HepG2 (cell line): ENCODE results near the gene POLR3E. TPM values are rescaled to one million over a fixed set of nuclear protein-coding genes. Genes with fewer than 3 reads are reported as not detected.

Source experiments
- ATAC-seq: fragments of 200-7000 bp; cut with Tn5 transposase; 3 replicates; pipeline ENCODE4 v1.9.1; 2020; ENCODE audit warnings: mild to moderate bottlenecking, moderate library complexity
- BruUV-seq: library from RNA; stranded (reverse); fragments of 400-500 nt; replicated peaks from 2 replicates; lab custom pipeline; 2021; lab: Mats Ljungman, UMichigan
- CTCF ChIA-PET: fragments of 300-600 bp; formaldehyde crosslinking; extraction: SDS; loops from one replicate; lab custom pipeline; 2021; ENCODE audit warnings: low total read pairs, inconsistent platforms, low intra/inter-chr PET ratio; lab: Yijun Ruan, JAX
- POLR2A ChIA-PET: fragments of 350-600 bp; sonication (Branson Sonifier 250); formaldehyde crosslinking; loops from one replicate; lab custom pipeline; 2020; ENCODE audit warnings: antibody characterized with exemption, inconsistent platforms; lab: Yijun Ruan, JAX
- DNase-seq: peaks from one replicate; pipeline ENCODE4 v3.0.0-alpha.2; 2015; ENCODE audit warnings: low spot score
- FAIRE-seq: peaks from 3 replicates; lab custom pipeline; 2011; peaks lifted over from hg19 to GRCh38; lab: Jason Lieb, UNC
- H2AFZ ChIP-seq: one replicate; pipeline ENCODE4 v1.6.1; 2011; ENCODE audit warnings: low read length, inconsistent platforms
- H3K27ac ChIP-seq: fragments of 300-600 bp; 3 replicates; pipeline ENCODE4 v1.8.0; 2011; ENCODE audit warnings: mixed run types, mild to moderate bottlenecking, mixed read lengths, low read length, inconsistent platforms; ENCODE audit not compliant: insufficient read depth; ENCODE audit errors: extremely low read length
- H3K27me3 ChIP-seq, 2 experiments: fragments of 200-600 bp in 1 of 2; 2 replicates in 1 of 2; 3 replicates in 1 of 2; pipeline versions ENCODE4 v1.6.0 to v1.8.0; 2011; ENCODE audit warnings: low read length in 2 of 2, mild to moderate bottlenecking in 2 of 2, moderate library complexity in 2 of 2, inconsistent platforms in 1 of 2; ENCODE audit not compliant: insufficient read depth in 2 of 2, control insufficient read depth in 1 of 2
- H3K36me3 ChIP-seq, 2 experiments: fragments of 200-600 bp in 1 of 2; replicated peaks in 1 of 2; 2 replicates in 1 of 2; 3 replicates in 1 of 2; pipeline versions ENCODE4 v1.5.1 to v1.8.0; 2011; ENCODE audit warnings: low read length in 2 of 2, inconsistent platforms in 1 of 2; ENCODE audit not compliant: insufficient read depth in 2 of 2, control insufficient read depth in 1 of 2
- H3K4me1 ChIP-seq: 2 replicates; pipeline ENCODE4 v1.5.1; 2012; ENCODE audit warnings: low read length, inconsistent platforms; ENCODE audit not compliant: insufficient read depth
- H3K4me2 ChIP-seq: 2 replicates; pipeline ENCODE4 v1.6.0; 2011; ENCODE audit warnings: low read depth, low read length, inconsistent platforms
- H3K4me3 ChIP-seq, 3 experiments: fragments of 200-600 bp in 1 of 3; sonication (generic), shearing (Covaris generic) in 1 of 3; replicated peaks in 1 of 3; 2 replicates each; pipeline ENCODE4 v1.5.1; 2011 to 2016; ENCODE audit warnings: low read length in 3 of 3, inconsistent platforms in 2 of 3, low read depth in 2 of 3, mild to moderate bottlenecking in 2 of 3, control low read depth in 1 of 3, mixed read lengths in 1 of 3; ENCODE audit not compliant: insufficient read depth in 1 of 3
- H3K79me2 ChIP-seq: one replicate; pipeline ENCODE4 v1.6.1; 2011; ENCODE audit warnings: low read length, inconsistent platforms; ENCODE audit not compliant: insufficient read depth
- H3K9ac ChIP-seq: 2 replicates; pipeline ENCODE4 v1.6.0; 2011; ENCODE audit warnings: mild to moderate bottlenecking, low read depth, low read length, inconsistent platforms; ENCODE audit not compliant: insufficient read depth
- H3K9me3 ChIP-seq: 2 replicates; pipeline ENCODE4 v1.5.1; 2012; ENCODE audit warnings: mild to moderate bottlenecking, low read length
- H4K20me1 ChIP-seq: 2 replicates; pipeline ENCODE4 v1.6.0; 2011; ENCODE audit warnings: inconsistent platforms, mild to moderate bottlenecking, low read length, moderate library complexity; ENCODE audit not compliant: insufficient read depth
- CBX5 ChIP-seq: sonication (generic); formaldehyde crosslinking; IDR thresholded peaks from 2 replicates; pipeline ENCODE4 v1.4.0; 2020; ENCODE audit warnings: missing genetic modification reagents, borderline replicate concordance
- MATR3 ChIP-seq: sonication (generic); formaldehyde crosslinking; IDR thresholded peaks from 2 replicates; pipeline ENCODE4 v1.4.0; 2020; ENCODE audit warnings: missing genetic modification reagents
- NFIB ChIP-seq: sonication (generic); formaldehyde crosslinking; IDR thresholded peaks from 2 replicates; pipeline ENCODE4 v1.9.0; 2021; ENCODE audit warnings: missing genetic modification reagents, mild to moderate bottlenecking, borderline replicate concordance
- NFYB ChIP-seq: sonication (generic); formaldehyde crosslinking; IDR thresholded peaks from 2 replicates; pipeline ENCODE4 v1.4.0; 2020; ENCODE audit warnings: missing genetic modification reagents
- NFYC ChIP-seq: IDR thresholded peaks from 2 replicates; pipeline ENCODE4 v1.6.1; 2016; ENCODE audit warnings: missing genetic modification reagents, missing compliant biosample characterization
- ZMYM3 ChIP-seq: sonication (generic); formaldehyde crosslinking; IDR thresholded peaks from 2 replicates; pipeline ENCODE4 v1.5.1; 2020; ENCODE audit warnings: mild to moderate bottlenecking, missing genetic modification reagents
- ZNF777 ChIP-seq: sonication (generic); formaldehyde crosslinking; IDR thresholded peaks from 2 replicates; pipeline ENCODE4 v1.4.0; 2020; ENCODE audit warnings: missing genetic modification reagents
- WGBS: methylation state at CpG from one replicate; pipeline ENCODE4 v1.1.6; 2017; ENCODE audit warnings: low lambda C conversion rate; 5-methylcytosine and 5-hydroxymethylcytosine counted together
- in situ Hi-C: cut with HindIII; loops from 2 replicates; pipeline ENCODE4 v1.10.0; 2017; ENCODE audit warnings: low pct_unique_long_range_greater_than_20kb; ENCODE audit not compliant: extremely low pct_ligation_motif_present
- intact Hi-C: fragments of 100-400 bp; cut with micrococcal nuclease; formaldehyde crosslinking; loops from one replicate; pipeline ENCODE4 v1.10.0; 2022; ENCODE audit not compliant: unreplicated experiment
- polyA plus RNA-seq, 8 experiments: library from polyadenylated mRNA; depleted of rRNA in 3 of 8; stranded (reverse) in 7 of 8; unstranded in 1 of 8; fragments of >200 nt; fragmentation: Illumina TruSeq in 4 of 8; extraction: Trizol in 4 of 8; gene quantifications; 2 replicates each; pipeline versions ENCODE4 v1.2.1 to v1.2.3, GENCODE V29; 2011 to 2016; ENCODE audit warnings: low read depth in 4 of 8, missing spikeins in 1 of 8, mixed read lengths in 1 of 8; ENCODE audit not compliant: insufficient read depth in 1 of 8
- total RNA-seq, 5 experiments: library from RNA; depleted of rRNA; stranded (reverse); fragments of >200 nt; fragmentation: Illumina TruSeq; extraction: Trizol; gene quantifications; 2 replicates each; pipeline ENCODE4 v1.2.3, GENCODE V29; 2016; ENCODE audit warnings: low read depth in 1 of 5
- TF ChIP-seq, protein P1 (sequence below): sonication (generic); formaldehyde crosslinking; conservative IDR thresholded peaks from 2 replicates; pipeline ENCODE4 v1.4.0; 2020; ENCODE audit warnings: missing genetic modification reagents
- TF ChIP-seq, protein P2 (sequence below): sonication (generic); formaldehyde crosslinking; IDR thresholded peaks from 2 replicates; pipeline ENCODE4 v1.4.0; 2020; ENCODE audit warnings: missing genetic modification reagents

POLR3E gene
- total and polyA plus RNA-seq, 2 of the 13 experiments (the other 11 are each of a cell fraction or from before 2014, with no cell fraction given): 135 to 262 TPM

DNA sequence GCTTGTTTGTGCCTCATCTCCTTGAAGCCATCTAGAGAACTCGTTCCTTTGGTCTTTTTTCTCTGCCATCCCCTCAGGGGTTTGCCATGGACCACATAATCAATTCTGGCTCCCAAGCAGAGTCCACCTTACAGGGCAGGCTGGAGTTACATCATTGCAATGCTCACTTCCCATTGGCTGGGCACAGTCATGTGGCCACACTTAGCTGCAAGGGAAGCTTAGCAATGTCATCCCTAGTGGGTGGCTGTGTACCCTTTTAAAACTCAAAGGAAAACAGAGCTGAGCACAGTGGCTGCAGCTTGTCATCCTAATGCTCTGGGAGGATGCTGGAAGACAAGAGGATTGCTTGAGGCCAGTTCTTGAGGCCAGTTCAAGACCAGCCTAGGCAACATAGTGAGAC, 41.9 kb upstream of the POLR3E start:
- no peak for FAIRE-seq
- Histone ChIP-seq H3K9me3 (no peaks in the 10 kb centered on the region), H2AFZ (no peak overlapping the region), H3K4me1 (no peaks in the 10 kb centered on the region), H3K27ac (no peak overlapping the region), H4K20me1 (no peaks in the 10 kb centered on the region), H3K4me3 (no peak overlapping the region), H3K36me3 (peaks cover 50 to 81% of the 10 kb centered on the region in 2 experiments), H3K79me2 (no peaks in the 10 kb centered on the region), H3K4me2 (no peak overlapping the region), H3K9ac (no peak overlapping the region)
- in situ Hi-C loops: no loop called here
- no peak for ATAC-seq
- 100% methylated on average over 1 of the region's 1 CpG for WGBS
- BruUV-seq: no TSS peak
- intact Hi-C loops: no loop called here
- DNase-seq: no peak
- ChIA-PET POLR2A (no interaction called here), CTCF (no interaction called here)
- TF ChIP-seq NFYB (CRISPR knock-in tag): peak; percentile 41; the same call in 1 of the 2 replicates
- 0 out of 2 replicates have a peak, but pooled peaks have one; percentile 30 for TF ChIP-seq NFIB (CRISPR knock-in tag)
- TF ChIP-seq MATR3 (CRISPR knock-in tag): 0 out of 2 replicates have a peak, but pooled peaks have one; percentile 64
- TF ChIP-seq ZMYM3: no peak
- TF ChIP-seq CBX5 (CRISPR knock-in tag): 0 out of 2 replicates have a peak, but pooled peaks have one; percentile 47
- TF ChIP-seq NFYC: peak; percentile 70
- TF ChIP-seq, all 625 proteins: peak for 5
- H3K27me3 ChIP-seq: no peaks in the 10 kb centered on the region

DNA sequence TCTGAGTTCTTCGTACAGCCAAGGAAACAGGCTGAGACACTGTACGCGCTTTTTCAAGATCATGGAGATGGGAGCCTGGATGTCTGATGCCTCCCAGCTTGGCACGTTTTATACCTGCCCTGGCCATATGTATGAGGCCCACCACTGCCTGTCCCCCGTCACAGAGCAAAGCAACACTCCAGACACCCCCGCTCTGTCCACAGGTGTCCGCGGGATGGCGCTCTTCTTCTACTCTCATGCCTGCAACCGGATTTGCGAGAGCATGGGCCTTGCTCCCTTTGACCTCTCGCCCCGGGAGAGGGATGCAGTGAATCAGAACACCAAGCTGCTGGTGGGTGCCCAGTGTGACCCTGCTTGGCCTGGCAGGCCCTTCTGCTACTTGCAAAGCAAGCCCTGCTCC, 39.8 kb upstream of the POLR3E start:
- in situ Hi-C loops (no loop called here), intact Hi-C loops (no loop called here)
- Histone ChIP-seq H3K79me2 (no peaks in the 10 kb centered on the region), H3K36me3 (peaks cover 46 to 74% of the 10 kb centered on the region in 2 experiments), H3K4me1 (no peaks in the 10 kb centered on the region), H3K27me3 (no peaks in the 10 kb centered on the region), H3K27ac (no peak overlapping the region), H4K20me1 (no peaks in the 10 kb centered on the region), H3K4me2 (no peak overlapping the region), H3K9me3 (no peaks in the 10 kb centered on the region), H3K9ac (no peak overlapping the region), H3K4me3 (no peak overlapping the region), H2AFZ (no peak overlapping the region)
- TF ChIP-seq, protein P1, sequence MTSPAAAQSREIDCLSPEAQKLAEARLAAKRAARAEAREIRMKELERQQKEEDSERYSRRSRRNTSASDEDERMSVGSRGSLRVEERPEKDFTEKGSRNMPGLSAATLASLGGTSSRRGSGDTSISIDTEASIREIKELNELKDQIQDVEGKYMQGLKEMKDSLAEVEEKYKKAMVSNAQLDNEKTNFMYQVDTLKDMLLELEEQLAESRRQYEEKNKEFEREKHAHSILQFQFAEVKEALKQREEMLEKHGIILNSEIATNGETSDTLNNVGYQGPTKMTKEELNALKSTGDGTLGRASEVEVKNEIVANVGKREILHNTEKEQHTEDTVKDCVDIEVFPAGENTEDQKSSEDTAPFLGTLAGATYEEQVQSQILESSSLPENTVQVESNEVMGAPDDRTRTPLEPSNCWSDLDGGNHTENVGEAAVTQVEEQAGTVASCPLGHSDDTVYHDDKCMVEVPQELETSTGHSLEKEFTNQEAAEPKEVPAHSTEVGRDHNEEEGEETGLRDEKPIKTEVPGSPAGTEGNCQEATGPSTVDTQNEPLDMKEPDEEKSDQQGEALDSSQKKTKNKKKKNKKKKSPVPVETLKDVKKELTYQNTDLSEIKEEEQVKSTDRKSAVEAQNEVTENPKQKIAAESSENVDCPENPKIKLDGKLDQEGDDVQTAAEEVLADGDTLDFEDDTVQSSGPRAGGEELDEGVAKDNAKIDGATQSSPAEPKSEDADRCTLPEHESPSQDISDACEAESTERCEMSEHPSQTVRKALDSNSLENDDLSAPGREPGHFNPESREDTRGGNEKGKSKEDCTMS (CRISPR knock-in tag): no peak
- TF ChIP-seq ZNF777 (CRISPR knock-in tag): no peak
- TF ChIP-seq, protein P2, sequence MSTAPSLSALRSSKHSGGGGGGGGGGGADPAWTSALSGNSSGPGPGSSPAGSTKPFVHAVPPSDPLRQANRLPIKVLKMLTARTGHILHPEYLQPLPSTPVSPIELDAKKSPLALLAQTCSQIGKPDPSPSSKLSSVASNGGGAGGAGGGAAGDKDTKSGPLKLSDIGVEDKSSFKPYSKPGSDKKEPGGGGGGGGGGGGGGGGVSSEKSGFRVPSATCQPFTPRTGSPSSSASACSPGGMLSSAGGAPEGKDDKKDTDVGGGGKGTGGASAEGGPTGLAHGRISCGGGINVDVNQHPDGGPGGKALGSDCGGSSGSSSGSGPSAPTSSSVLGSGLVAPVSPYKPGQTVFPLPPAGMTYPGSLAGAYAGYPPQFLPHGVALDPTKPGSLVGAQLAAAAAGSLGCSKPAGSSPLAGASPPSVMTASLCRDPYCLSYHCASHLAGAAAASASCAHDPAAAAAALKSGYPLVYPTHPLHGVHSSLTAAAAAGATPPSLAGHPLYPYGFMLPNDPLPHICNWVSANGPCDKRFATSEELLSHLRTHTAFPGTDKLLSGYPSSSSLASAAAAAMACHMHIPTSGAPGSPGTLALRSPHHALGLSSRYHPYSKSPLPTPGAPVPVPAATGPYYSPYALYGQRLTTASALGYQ (CRISPR knock-in tag): no peak
- POLR2A ChIA-PET: no interaction called here
- CTCF ChIA-PET: no interaction called here
- FAIRE-seq: no peak
- DNase-seq: no peak
- no TSS peak for BruUV-seq
- WGBS: 96% methylated on average over 13 of the region's 13 CpGs
- ATAC-seq: no peak
